ENCODE data around the gene FITM1. TPM values are rescaled to one million over a fixed set of nuclear protein-coding genes. Genes with fewer than 3 reads are reported as not detected.

FITM1 gene
- total RNA-seq, 1 experiment from 2014 or later: 0.47 TPM

- Mint-ChIP-seq H3K4me3 (ENCODE audit: unreplicated experiment) (no peak overlapping the region), H3K9me3 (ENCODE audit: unreplicated experiment) (no peaks in the 10 kb centered on the region), H3K27ac (ENCODE audit: low read depth, unreplicated experiment) (no peak overlapping the region), H3K36me3 (ENCODE audit: insufficient read depth, unreplicated experiment) (peaks cover 49% of the 10 kb centered on the region), H3K4me1 (ENCODE audit: insufficient read depth, unreplicated experiment) (no peaks in the 10 kb centered on the region), H3K27me3 (ENCODE audit: insufficient read depth, unreplicated experiment) (no peaks in the 10 kb centered on the region)
- intact Hi-C loops (cut with micrococcal nuclease): no loop called here
- no peak for DNase-seq (ENCODE audit: unreplicated experiment)
- ChIA-PET POLR2A (interaction anchor here (1.6 to 4.7 kb wide), 2 partner anchors 13 to 18 kb away, joined by 8 to 19 read pairs; partner anchors contain the start of genes EMC9 and PSME1), CTCF (interaction anchor here (0.5 kb wide), 1 partner anchor 744 kb away, joined by 4 read pairs; no protein-coding TSS in a partner anchor)
- BruUV-seq (replicated peaks): no TSS peak
- no peak for TF ChIP-seq CTCF (IDR thresholded peaks at IDR 0.05; ENCODE audit: unreplicated experiment)
Observed at GRCh38 chr14:24122898-24123297, 7.6 kb upstream of the FITM1 start.

GRCh38 chr14:24123424-24124417 lies 6.7 kb upstream of the FITM1 start:
- intact Hi-C loops (cut with micrococcal nuclease): no loop called here
- Mint-ChIP-seq H3K9me3 (ENCODE audit: unreplicated experiment) (no peaks in the 10 kb centered on the region), H3K27me3 (ENCODE audit: insufficient read depth, unreplicated experiment) (no peaks in the 10 kb centered on the region), H3K27ac (ENCODE audit: low read depth, unreplicated experiment) (no peak overlapping the region), H3K4me3 (ENCODE audit: unreplicated experiment) (no peak overlapping the region), H3K4me1 (ENCODE audit: insufficient read depth, unreplicated experiment) (no peaks in the 10 kb centered on the region), H3K36me3 (ENCODE audit: insufficient read depth, unreplicated experiment) (peaks cover 41% of the 10 kb centered on the region)
- no peak for DNase-seq (ENCODE audit: unreplicated experiment)
- TF ChIP-seq CTCF (IDR thresholded peaks at IDR 0.05; ENCODE audit: unreplicated experiment): no peak
- ChIA-PET CTCF (interaction anchor here (0.5 to 1.2 kb wide), 3 partner anchors 9 to 745 kb away, joined by 3 to 6 read pairs (median 4); partner anchors contain the start of genes DCAF11 and NRL), POLR2A (interaction anchor here (1.6 to 5.4 kb wide), 3 partner anchors 8 to 18 kb away, joined by 8 to 40 read pairs (median 19); partner anchors contain the start of genes DCAF11, EMC9, NRL and PSME1)
- BruUV-seq (replicated peaks): TSS peak; percentile 39

GRCh38 chr14:24126939-24127338 lies 3.5 kb upstream of the FITM1 start:
- Mint-ChIP-seq H3K27ac (ENCODE audit: low read depth, unreplicated experiment) (no peak overlapping the region), H3K27me3 (ENCODE audit: insufficient read depth, unreplicated experiment) (no peaks in the 10 kb centered on the region), H3K4me1 (ENCODE audit: insufficient read depth, unreplicated experiment) (peaks cover 4% of the 10 kb centered on the region), H3K4me3 (ENCODE audit: unreplicated experiment) (no peak overlapping the region), H3K36me3 (ENCODE audit: insufficient read depth, unreplicated experiment) (peaks cover 10% of the 10 kb centered on the region), H3K9me3 (ENCODE audit: unreplicated experiment) (no peaks in the 10 kb centered on the region)
- TF ChIP-seq CTCF (IDR thresholded peaks at IDR 0.05; ENCODE audit: unreplicated experiment): no peak
- intact Hi-C loops (cut with micrococcal nuclease): no loop called here
- CTCF ChIA-PET: interaction anchor here (0.9 to 1.2 kb wide), 2 partner anchors 27 to 181 kb away, joined by 3 read pairs; partner anchors contain the start of gene CIDEB
- POLR2A ChIA-PET: interaction anchor here (4.7 to 5.4 kb wide), 2 partner anchors 9 to 11 kb away, joined by 19 to 40 read pairs; partner anchors contain the start of genes DCAF11, NRL and PSME1
- no TSS peak for BruUV-seq (replicated peaks)
- DNase-seq (ENCODE audit: unreplicated experiment): no peak

- Mint-ChIP-seq H3K4me1 (ENCODE audit: insufficient read depth, unreplicated experiment) (peaks cover 11% of the 10 kb centered on the region), H3K27ac (ENCODE audit: low read depth, unreplicated experiment) (no peak overlapping the region), H3K36me3 (ENCODE audit: insufficient read depth, unreplicated experiment) (peaks cover 5% of the 10 kb centered on the region), H3K27me3 (ENCODE audit: insufficient read depth, unreplicated experiment) (no peaks in the 10 kb centered on the region), H3K9me3 (ENCODE audit: unreplicated experiment) (no peaks in the 10 kb centered on the region), H3K4me3 (ENCODE audit: unreplicated experiment) (no peak overlapping the region)
- DNase-seq (ENCODE audit: unreplicated experiment): no peak
- no TSS peak for BruUV-seq (replicated peaks)
- no peak for TF ChIP-seq CTCF (IDR thresholded peaks at IDR 0.05; ENCODE audit: unreplicated experiment)
- ChIA-PET CTCF (interaction anchor here (0.7 to 1.2 kb wide), 2 partner anchors 17 to 181 kb away, joined by 3 read pairs; partner anchors contain the start of gene CIDEB), POLR2A (interaction anchor here (0.7 to 5.4 kb wide), 3 partner anchors 8 to 88 kb away, joined by 3 to 40 read pairs (median 19); partner anchors contain the start of genes DCAF11, MDP1, NRL and PSME1)
- intact Hi-C loops (cut with micrococcal nuclease): no loop called here
Observed at GRCh38 chr14:24127673-24128072, 2.8 kb upstream of the FITM1 start.

Measured in MCF 10A (cell line).